ENCODE data around the gene DNAJC16. TPM values are rescaled to one million over a fixed set of nuclear protein-coding genes. Genes with fewer than 3 reads are reported as not detected.

The DNAJC16 gene
- total and polyA plus RNA-seq, 9 of the 15 experiments (the other 6 are each of a cell fraction or from before 2014, with no cell fraction given) = 6.9 to 16.8 (median 12.8) TPM

DNA sequence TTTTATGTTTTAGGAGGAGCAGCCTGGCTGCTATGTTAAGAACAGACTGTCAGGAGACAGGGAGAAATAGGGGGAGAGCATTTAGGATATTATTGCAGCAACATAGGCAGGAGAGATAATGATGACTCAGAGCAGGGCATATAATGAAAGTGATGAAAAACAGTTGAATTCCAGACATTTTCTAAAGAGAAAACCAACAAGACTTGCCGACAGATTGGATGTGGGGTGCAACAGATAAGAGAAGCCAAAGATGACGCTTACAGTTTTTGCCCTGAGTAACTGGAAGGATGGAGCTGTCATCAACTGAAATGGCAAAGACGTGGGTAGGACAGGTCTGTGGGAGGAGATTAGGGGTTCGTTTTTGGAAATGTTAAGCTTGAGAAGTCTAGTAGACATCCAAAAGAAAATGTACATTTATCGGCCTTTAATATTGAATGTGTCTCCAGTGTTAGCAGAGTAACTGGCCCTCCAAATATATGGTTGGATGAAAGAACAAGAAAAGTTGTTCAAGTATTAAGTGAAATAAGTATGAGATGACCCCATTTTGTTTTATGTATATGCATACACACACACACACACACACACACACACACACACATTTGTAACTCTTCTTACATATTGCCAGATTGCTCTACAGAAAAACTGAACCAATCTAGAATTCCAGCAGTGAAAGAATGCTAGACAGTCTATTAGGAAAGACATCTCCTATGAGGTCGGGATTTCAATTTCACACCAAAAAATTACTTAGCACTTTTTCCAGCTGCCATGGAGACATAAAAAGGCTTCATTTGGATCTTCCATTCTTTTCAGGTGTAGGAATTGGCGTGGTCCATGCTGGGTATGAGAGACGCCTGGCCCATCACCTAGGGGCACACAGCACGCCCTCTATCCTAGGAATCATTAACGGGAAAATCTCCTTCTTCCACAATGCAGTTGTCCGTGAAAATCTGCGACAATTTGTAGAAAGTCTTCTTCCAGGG, 17.2 kb downstream of the DNAJC16 start (continued):
- TF ChIP-seq, protein P1, sequence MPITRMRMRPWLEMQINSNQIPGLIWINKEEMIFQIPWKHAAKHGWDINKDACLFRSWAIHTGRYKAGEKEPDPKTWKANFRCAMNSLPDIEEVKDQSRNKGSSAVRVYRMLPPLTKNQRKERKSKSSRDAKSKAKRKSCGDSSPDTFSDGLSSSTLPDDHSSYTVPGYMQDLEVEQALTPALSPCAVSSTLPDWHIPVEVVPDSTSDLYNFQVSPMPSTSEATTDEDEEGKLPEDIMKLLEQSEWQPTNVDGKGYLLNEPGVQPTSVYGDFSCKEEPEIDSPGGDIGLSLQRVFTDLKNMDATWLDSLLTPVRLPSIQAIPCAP (CRISPR knock-in tag; IDR thresholded peaks at IDR 0.05; ENCODE audit: borderline replicate concordance) = no peak
- TF ChIP-seq SLC30A9 (CRISPR knock-in tag; IDR thresholded peaks at IDR 0.05) = no peak
- TF ChIP-seq, protein P2, sequence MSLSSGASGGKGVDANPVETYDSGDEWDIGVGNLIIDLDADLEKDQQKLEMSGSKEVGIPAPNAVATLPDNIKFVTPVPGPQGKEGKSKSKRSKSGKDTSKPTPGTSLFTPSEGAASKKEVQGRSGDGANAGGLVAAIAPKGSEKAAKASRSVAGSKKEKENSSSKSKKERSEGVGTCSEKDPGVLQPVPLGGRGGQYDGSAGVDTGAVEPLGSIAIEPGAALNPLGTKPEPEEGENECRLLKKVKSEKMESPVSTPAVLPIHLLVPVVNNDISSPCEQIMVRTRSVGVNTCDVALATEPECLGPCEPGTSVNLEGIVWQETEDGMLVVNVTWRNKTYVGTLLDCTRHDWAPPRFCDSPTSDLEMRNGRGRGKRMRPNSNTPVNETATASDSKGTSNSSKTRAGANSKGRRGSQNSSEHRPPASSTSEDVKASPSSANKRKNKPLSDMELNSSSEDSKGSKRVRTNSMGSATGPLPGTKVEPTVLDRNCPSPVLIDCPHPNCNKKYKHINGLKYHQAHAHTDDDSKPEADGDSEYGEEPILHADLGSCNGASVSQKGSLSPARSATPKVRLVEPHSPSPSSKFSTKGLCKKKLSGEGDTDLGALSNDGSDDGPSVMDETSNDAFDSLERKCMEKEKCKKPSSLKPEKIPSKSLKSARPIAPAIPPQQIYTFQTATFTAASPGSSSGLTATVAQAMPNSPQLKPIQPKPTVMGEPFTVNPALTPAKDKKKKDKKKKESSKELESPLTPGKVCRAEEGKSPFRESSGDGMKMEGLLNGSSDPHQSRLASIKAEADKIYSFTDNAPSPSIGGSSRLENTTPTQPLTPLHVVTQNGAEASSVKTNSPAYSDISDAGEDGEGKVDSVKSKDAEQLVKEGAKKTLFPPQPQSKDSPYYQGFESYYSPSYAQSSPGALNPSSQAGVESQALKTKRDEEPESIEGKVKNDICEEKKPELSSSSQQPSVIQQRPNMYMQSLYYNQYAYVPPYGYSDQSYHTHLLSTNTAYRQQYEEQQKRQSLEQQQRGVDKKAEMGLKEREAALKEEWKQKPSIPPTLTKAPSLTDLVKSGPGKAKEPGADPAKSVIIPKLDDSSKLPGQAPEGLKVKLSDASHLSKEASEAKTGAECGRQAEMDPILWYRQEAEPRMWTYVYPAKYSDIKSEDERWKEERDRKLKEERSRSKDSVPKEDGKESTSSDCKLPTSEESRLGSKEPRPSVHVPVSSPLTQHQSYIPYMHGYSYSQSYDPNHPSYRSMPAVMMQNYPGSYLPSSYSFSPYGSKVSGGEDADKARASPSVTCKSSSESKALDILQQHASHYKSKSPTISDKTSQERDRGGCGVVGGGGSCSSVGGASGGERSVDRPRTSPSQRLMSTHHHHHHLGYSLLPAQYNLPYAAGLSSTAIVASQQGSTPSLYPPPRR (CRISPR knock-in tag; IDR thresholded peaks at IDR 0.05; ENCODE audit: borderline replicate concordance) = no peak
- TF ChIP-seq SUPT5H (IDR thresholded peaks at IDR 0.05) = peak; percentile 14; the same call in 1 of the 2 replicates
- TF ChIP-seq ZBED1 (IDR thresholded peaks at IDR 0.05) = 0 out of 2 replicates have a peak, but pooled peaks have one; percentile 45
- peak; percentile 85; the same call in 1 of the 2 replicates for TF ChIP-seq GATAD2A (IDR thresholded peaks at IDR 0.05)
- no peak for TF ChIP-seq ATF1 (CRISPR knock-in tag; IDR thresholded peaks at IDR 0.05)
- TF ChIP-seq ATF1 (tag; IDR thresholded peaks at IDR 0.05) = peak; percentile 93
- peak in 1 of 2 experiments; percentile 31; a peak in 1 of 4 replicates for TF ChIP-seq CSDE1 (IDR thresholded peaks at IDR 0.05)
- TF ChIP-seq SAP30 (IDR thresholded peaks at IDR 0.05; ENCODE audit: borderline replicate concordance, insufficient read depth, low read depth, low read length, poor library complexity, severe bottlenecking) = no peak
- TF ChIP-seq CHCHD3 (CRISPR knock-in tag; IDR thresholded peaks at IDR 0.05) = no peak

All from K562 (cell line).